ENCODE results near the gene NRTN.
"Not testable (repeated sequence)": the region's sequence is repeated elsewhere in the genome, so short reads cannot be mapped to it uniquely, and the experiment has no call there.

Gene NRTN

GRCh38 chr19:5775668-5776309 is 29.1 kb upstream of the NRTN start:
- no peak overlapping the region for H2AFZ ChIP-seq (ENCODE audit: low read depth, low read length)
- H4K20me1 ChIP-seq (ENCODE audit: insufficient read depth, low read length): no peaks in the 10 kb centered on the region
- DNase-seq: no peak
- no peak for ATAC-seq (ENCODE audit: insufficient read depth, low read depth)
- no peak overlapping the region for H3K4me2 ChIP-seq (ENCODE audit: insufficient read depth, low read length)
- no peak overlapping the region for H3K27ac ChIP-seq (ENCODE audit: low read length)
- no peaks in the 10 kb centered on the region for H3K4me1 ChIP-seq (ENCODE audit: insufficient read depth, low read length)
- H3K9me3 ChIP-seq (ENCODE audit: insufficient read depth, low read length, severe bottlenecking): no peaks in the 10 kb centered on the region
- H3K79me2 ChIP-seq (ENCODE audit: insufficient read depth, low read length): no peaks in the 10 kb centered on the region
- H3K27me3 ChIP-seq (ENCODE audit: insufficient read depth, low read length, poor library complexity): peaks cover 4% of the 10 kb centered on the region
- TF ChIP-seq EZH2 (IDR thresholded peaks at IDR 0.05; ENCODE audit: borderline replicate concordance, low read depth, low read length, severe bottlenecking) (no peak), CTCF (IDR thresholded peaks at IDR 0.05; ENCODE audit: borderline replicate concordance, extremely low read depth, low read length, poor library complexity, severe bottlenecking) (no peak)
- no peak overlapping the region for H3K4me3 ChIP-seq (ENCODE audit: low read depth in 1 of 2, low read length in 2 of 2)
- H3K9ac ChIP-seq (ENCODE audit: low read depth, low read length): no peak overlapping the region
- no peaks in the 10 kb centered on the region for H3K36me3 ChIP-seq (ENCODE audit: insufficient read depth, low read length)

GRCh38 chr19:5778402-5778801 is 26.5 kb upstream of the NRTN start:
- no peak overlapping the region for H2AFZ ChIP-seq (ENCODE audit: low read depth, low read length)
- H3K36me3 ChIP-seq (ENCODE audit: insufficient read depth, low read length): peaks cover 4% of the 10 kb centered on the region; the same call in 1 of the 2 replicates
- H3K79me2 ChIP-seq (ENCODE audit: insufficient read depth, low read length): no peaks in the 10 kb centered on the region
- H3K4me3 ChIP-seq (ENCODE audit: low read depth in 1 of 2, low read length in 2 of 2): no peak overlapping the region
- no peaks in the 10 kb centered on the region for H3K4me1 ChIP-seq (ENCODE audit: insufficient read depth, low read length)
- ATAC-seq (ENCODE audit: insufficient read depth, low read depth): no peak
- H3K27me3 ChIP-seq (ENCODE audit: insufficient read depth, low read length, poor library complexity): no peaks in the 10 kb centered on the region
- H3K9ac ChIP-seq (ENCODE audit: low read depth, low read length): no peak overlapping the region
- H4K20me1 ChIP-seq (ENCODE audit: insufficient read depth, low read length): peaks cover 5% of the 10 kb centered on the region
- H3K4me2 ChIP-seq (ENCODE audit: insufficient read depth, low read length): no peak overlapping the region
- no peak for DNase-seq
- H3K9me3 ChIP-seq (ENCODE audit: insufficient read depth, low read length, severe bottlenecking): no peaks in the 10 kb centered on the region
- no peak overlapping the region for H3K27ac ChIP-seq (ENCODE audit: low read length)
- TF ChIP-seq EZH2 (IDR thresholded peaks at IDR 0.05; ENCODE audit: borderline replicate concordance, low read depth, low read length, severe bottlenecking) (no peak), CTCF (IDR thresholded peaks at IDR 0.05; ENCODE audit: borderline replicate concordance, extremely low read depth, low read length, poor library complexity, severe bottlenecking) (no peak)

- H3K4me3 ChIP-seq (ENCODE audit: low read depth in 1 of 2, low read length in 2 of 2); ATAC-seq (ENCODE audit: insufficient read depth, low read depth); H3K79me2 ChIP-seq (ENCODE audit: insufficient read depth, low read length); H2AFZ ChIP-seq (ENCODE audit: low read depth, low read length); H3K4me2 ChIP-seq (ENCODE audit: insufficient read depth, low read length); H3K27ac ChIP-seq (ENCODE audit: low read length); H3K9ac ChIP-seq (ENCODE audit: low read depth, low read length); H3K27me3 ChIP-seq (ENCODE audit: insufficient read depth, low read length, poor library complexity); H3K9me3 ChIP-seq (ENCODE audit: insufficient read depth, low read length, severe bottlenecking); H3K4me1 ChIP-seq (ENCODE audit: insufficient read depth, low read length); DNase-seq: not testable (repeated sequence)
- Histone ChIP-seq H3K36me3 (ENCODE audit: insufficient read depth, low read length) (peaks cover 24% of the 10 kb centered on the region), H4K20me1 (ENCODE audit: insufficient read depth, low read length) (peaks cover 15% of the 10 kb centered on the region)
These were observed 24.0 kb upstream of the NRTN start for GRCh38 chr19:5780916-5781315.

- Histone ChIP-seq H3K9me3 (ENCODE audit: insufficient read depth, low read length, severe bottlenecking) (no peaks in the 10 kb centered on the region), H3K9ac (ENCODE audit: low read depth, low read length) (no peak overlapping the region), H3K4me3 (ENCODE audit: low read depth in 1 of 2, low read length in 2 of 2) (no peak overlapping the region), H3K27me3 (ENCODE audit: insufficient read depth, low read length, poor library complexity) (no peaks in the 10 kb centered on the region), H3K4me1 (ENCODE audit: insufficient read depth, low read length) (no peaks in the 10 kb centered on the region), H2AFZ (ENCODE audit: low read depth, low read length) (no peak overlapping the region), H4K20me1 (ENCODE audit: insufficient read depth, low read length) (peaks cover 26% of the 10 kb centered on the region), H3K36me3 (ENCODE audit: insufficient read depth, low read length) (peaks cover 38% of the 10 kb centered on the region), H3K79me2 (ENCODE audit: insufficient read depth, low read length) (no peaks in the 10 kb centered on the region), H3K4me2 (ENCODE audit: insufficient read depth, low read length) (no peak overlapping the region), H3K27ac (ENCODE audit: low read length) (no peak overlapping the region)
- TF ChIP-seq CTCF (IDR thresholded peaks at IDR 0.05; ENCODE audit: borderline replicate concordance, extremely low read depth, low read length, poor library complexity, severe bottlenecking): no peak
- TF ChIP-seq EZH2 (IDR thresholded peaks at IDR 0.05; ENCODE audit: borderline replicate concordance, low read depth, low read length, severe bottlenecking): no peak
- ATAC-seq (ENCODE audit: insufficient read depth, low read depth): peak; percentile 24; the same call in 2 of the 3 replicates
- no peak for DNase-seq
These were observed 22.5 kb upstream of the NRTN start for GRCh38 chr19:5782322-5782721.
